Activated T-helper 1 cell treated with anti-CD3 and anti-CD28 coated beads, Interleukin-2, amount 50 U/mL, for 16 hours (primary cell): ENCODE measurements around the gene PLCL2.

Source experiments
- DNase-seq, 2 donors: peaks; one replicate each; pipeline ENCODE4 v3.0.0-alpha.2; 2020; ENCODE audit warnings: low read depth in 1 of 2, low spot score in 1 of 2

Gene PLCL2

GRCh38 chr3:17040322-17040989 lies 155.7 kb downstream of the PLCL2 start:
- DNase-seq = no peak

- no peak for DNase-seq
Measured at GRCh38 chr3:17040990-17041377, 156.2 kb downstream of the PLCL2 start.

- no peak for DNase-seq
Measured at GRCh38 chr3:17044855-17045254, 160.1 kb downstream of the PLCL2 start.

GRCh38 chr3:17045705-17046104 lies 160.9 kb downstream of the PLCL2 start:
- DNase-seq = no peak

GRCh38 chr3:17046623-17047022 lies 161.9 kb downstream of the PLCL2 start:
- no peak for DNase-seq

- DNase-seq = no peak
Measured at GRCh38 chr3:17047162-17047561, 162.4 kb downstream of the PLCL2 start.

GRCh38 chr3:17047894-17048293 lies 163.1 kb downstream of the PLCL2 start:
- DNase-seq = no peak

GRCh38 chr3:17050071-17050470 lies 165.3 kb downstream of the PLCL2 start:
- no peak for DNase-seq

GRCh38 chr3:17050506-17050905 lies 165.8 kb downstream of the PLCL2 start:
- DNase-seq = no peak

- no peak for DNase-seq
Measured at GRCh38 chr3:17052363-17052762, 167.6 kb downstream of the PLCL2 start.

- no peak for DNase-seq
Measured at GRCh38 chr3:17054301-17054981, 169.7 kb downstream of the PLCL2 start.

GRCh38 chr3:17054982-17055343 lies 170.2 kb downstream of the PLCL2 start:
- DNase-seq = no peak

GRCh38 chr3:17055374-17056276 lies 170.9 kb downstream of the PLCL2 start:
- no peak for DNase-seq

GRCh38 chr3:17057321-17057720 lies 172.6 kb downstream of the PLCL2 start:
- no peak for DNase-seq

- no peak for DNase-seq
Measured at GRCh38 chr3:17059989-17060550, 175.3 kb downstream of the PLCL2 start.

GRCh38 chr3:17061005-17061404 lies 176.2 kb downstream of the PLCL2 start:
- no peak for DNase-seq

- DNase-seq = no peak
Measured at GRCh38 chr3:17062736-17063135, 178.0 kb downstream of the PLCL2 start.

GRCh38 chr3:17063596-17063995 lies 178.8 kb downstream of the PLCL2 start:
- DNase-seq = no peak

GRCh38 chr3:17065315-17065714 lies 180.6 kb downstream of the PLCL2 start:
- no peak for DNase-seq

GRCh38 chr3:17065881-17066280 lies 181.1 kb downstream of the PLCL2 start:
- no peak for DNase-seq

- no peak for DNase-seq
Measured at GRCh38 chr3:17069754-17070153, 185.0 kb downstream of the PLCL2 start.
